T follicular helper cell (primary cell): ENCODE measurements around the gene RGS13.

ENCODE experiments used
- DNase-seq: peaks from one replicate; pipeline ENCODE4 v3.0.0-alpha.2; 2020; ENCODE audit warnings: low read depth

RGS13 gene

GRCh38 chr1:192626366-192627179 is 9.4 kb upstream of the RGS13 start:
- no peak for DNase-seq

GRCh38 chr1:192627901-192628300 is 8.0 kb upstream of the RGS13 start:
- no peak for DNase-seq

- no peak for DNase-seq
Measured at GRCh38 chr1:192628396-192629057, 7.4 kb upstream of the RGS13 start.

GRCh38 chr1:192629612-192630011 is 6.3 kb upstream of the RGS13 start:
- no peak for DNase-seq

- no peak for DNase-seq
Measured at GRCh38 chr1:192630521-192631287, 5.2 kb upstream of the RGS13 start.

GRCh38 chr1:192631749-192632148 is 4.2 kb upstream of the RGS13 start:
- DNase-seq = no peak

GRCh38 chr1:192632188-192632587 is 3.8 kb upstream of the RGS13 start:
- no peak for DNase-seq

GRCh38 chr1:192632641-192633532 is 3.1 kb upstream of the RGS13 start:
- no peak for DNase-seq

- no peak for DNase-seq
Measured at GRCh38 chr1:192633533-192634253, 2.3 kb upstream of the RGS13 start.

- no peak for DNase-seq
Measured at GRCh38 chr1:192635041-192635440, 906 bp upstream of the RGS13 start.

- no peak for DNase-seq
Measured at GRCh38 chr1:192639607-192640368, 3.8 kb downstream of the RGS13 start.

GRCh38 chr1:192652159-192652558 is 16.2 kb downstream of the RGS13 start:
- DNase-seq = no peak

- DNase-seq = no peak
Measured at GRCh38 chr1:192654120-192654519, 18.2 kb downstream of the RGS13 start.

- DNase-seq = no peak
Measured at GRCh38 chr1:192654591-192655251, 18.8 kb downstream of the RGS13 start.

- no peak for DNase-seq
Measured at GRCh38 chr1:192657760-192658159, 21.8 kb downstream of the RGS13 start.

- no peak for DNase-seq
Measured at GRCh38 chr1:192658255-192658654, 22.3 kb downstream of the RGS13 start.

GRCh38 chr1:192660613-192661012 is 24.7 kb downstream of the RGS13 start:
- no peak for DNase-seq

- no peak for DNase-seq
Measured at GRCh38 chr1:192668409-192668983, 32.5 kb downstream of the RGS13 start.

- no peak for DNase-seq
Measured at GRCh38 chr1:192669174-192669573, 33.2 kb downstream of the RGS13 start.
